HFF-Myc (cell line): ENCODE measurements around the gene DGKQ.

Source experiments
- DNase-seq: peaks from one replicate; pipeline ENCODE4 v3.0.0-alpha.2; 2011; ENCODE audit warnings: low read depth; ENCODE audit errors: extremely low read depth
- H3K4me3 ChIP-seq: replicated peaks from 2 replicates; pipeline ENCODE4 v1.5.1; 2011; ENCODE audit warnings: low read depth, mild to moderate bottlenecking, control low read depth, low read length
- TF ChIP-seq, protein P1 (sequence below): IDR thresholded peaks from 2 replicates; pipeline ENCODE4 v1.5.1; 2012; ENCODE audit warnings: mild to moderate bottlenecking, low read depth, low read length, control low read depth; ENCODE audit errors: missing control alignments

DGKQ gene

DNA sequence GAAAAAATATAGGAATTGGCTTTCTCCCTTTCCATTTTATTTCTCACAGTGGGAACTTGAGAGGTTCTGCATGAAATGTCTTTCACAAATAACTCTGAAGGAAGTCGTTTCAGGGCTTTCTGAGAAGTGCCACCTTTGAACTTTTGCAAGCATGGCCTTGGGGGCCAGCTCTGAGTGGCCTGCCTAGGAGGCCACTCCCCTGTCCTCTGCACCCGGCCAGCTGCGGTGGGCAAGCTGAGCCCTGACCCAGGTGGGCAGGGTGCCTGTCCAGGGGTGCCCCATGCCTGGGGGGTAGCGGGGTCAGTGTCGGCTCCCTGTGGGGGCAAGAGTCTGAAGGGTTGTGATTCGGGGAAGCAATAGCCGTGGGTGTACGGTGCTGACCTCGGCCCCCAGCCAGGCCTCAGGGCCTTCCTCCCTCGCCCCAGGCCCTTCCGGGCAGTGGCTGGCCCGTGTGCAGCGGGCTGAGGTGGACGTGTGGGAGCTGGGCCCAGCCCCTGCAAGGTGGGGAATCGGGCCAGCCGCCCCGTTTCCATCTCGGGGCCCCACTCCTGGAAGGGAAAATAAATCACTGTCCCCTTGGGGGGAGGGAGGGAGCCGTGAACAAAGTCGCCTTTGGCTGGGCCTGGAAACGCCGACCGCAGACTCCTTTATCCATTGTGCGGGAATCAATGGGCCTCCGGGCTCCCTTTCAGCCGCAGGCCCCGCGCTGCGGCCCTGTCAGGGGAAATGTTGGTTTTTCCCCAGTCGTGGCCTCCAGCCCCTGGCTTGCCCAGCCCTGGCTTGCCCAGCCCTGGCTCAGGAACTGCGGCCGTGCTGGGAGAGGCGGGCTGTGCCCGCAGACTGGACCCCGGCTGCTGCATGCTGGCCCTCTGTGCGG, 41.2 kb upstream of the DGKQ start:
- DNase-seq = no peak
- TF ChIP-seq, protein P1, sequence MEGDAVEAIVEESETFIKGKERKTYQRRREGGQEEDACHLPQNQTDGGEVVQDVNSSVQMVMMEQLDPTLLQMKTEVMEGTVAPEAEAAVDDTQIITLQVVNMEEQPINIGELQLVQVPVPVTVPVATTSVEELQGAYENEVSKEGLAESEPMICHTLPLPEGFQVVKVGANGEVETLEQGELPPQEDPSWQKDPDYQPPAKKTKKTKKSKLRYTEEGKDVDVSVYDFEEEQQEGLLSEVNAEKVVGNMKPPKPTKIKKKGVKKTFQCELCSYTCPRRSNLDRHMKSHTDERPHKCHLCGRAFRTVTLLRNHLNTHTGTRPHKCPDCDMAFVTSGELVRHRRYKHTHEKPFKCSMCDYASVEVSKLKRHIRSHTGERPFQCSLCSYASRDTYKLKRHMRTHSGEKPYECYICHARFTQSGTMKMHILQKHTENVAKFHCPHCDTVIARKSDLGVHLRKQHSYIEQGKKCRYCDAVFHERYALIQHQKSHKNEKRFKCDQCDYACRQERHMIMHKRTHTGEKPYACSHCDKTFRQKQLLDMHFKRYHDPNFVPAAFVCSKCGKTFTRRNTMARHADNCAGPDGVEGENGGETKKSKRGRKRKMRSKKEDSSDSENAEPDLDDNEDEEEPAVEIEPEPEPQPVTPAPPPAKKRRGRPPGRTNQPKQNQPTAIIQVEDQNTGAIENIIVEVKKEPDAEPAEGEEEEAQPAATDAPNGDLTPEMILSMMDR = no peak
- no peak overlapping the region for H3K4me3 ChIP-seq

DNA sequence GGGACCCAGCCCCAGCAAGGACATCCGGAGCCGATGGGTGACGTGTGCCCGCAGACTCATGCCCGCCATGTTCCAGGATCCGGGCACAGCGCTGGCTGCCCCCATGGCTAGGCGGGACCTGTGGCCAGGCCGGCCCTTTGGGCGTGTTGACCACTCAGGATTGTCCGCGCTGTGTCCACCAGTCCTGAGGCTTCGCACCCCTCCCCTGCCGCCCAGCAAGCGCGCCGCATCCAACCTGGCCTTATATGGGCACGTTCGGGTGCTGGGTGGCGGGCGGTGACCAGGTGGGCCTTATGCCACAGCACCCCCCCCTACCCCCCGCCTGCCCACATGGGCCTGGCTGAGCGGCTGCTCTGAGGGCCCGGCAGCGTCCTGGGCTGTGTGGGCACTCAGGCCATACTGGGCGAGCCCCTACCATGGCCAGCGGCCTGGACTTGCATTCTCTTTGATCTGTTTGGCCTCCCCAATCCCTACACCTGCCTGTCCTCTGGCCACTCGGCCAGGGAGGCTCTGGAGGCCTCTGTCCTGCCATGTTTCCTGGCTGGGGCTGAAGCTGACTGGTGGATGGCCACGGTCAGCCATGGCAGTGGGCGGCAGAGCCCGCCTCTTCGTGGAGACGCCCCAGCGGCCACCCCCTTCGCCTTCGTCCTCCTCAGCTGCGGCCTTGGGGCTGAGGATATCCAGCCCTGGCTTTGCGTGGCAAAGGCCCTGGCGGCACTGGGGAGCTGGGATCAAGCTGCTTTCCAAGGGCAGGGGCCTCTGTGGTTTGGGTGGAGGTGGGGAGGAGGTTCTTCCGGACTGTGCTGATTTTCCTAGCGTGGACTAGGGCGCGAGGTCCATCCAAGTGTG, 40.1 kb upstream of the DGKQ start:
- TF ChIP-seq, protein P1 = no peak
- no peak for DNase-seq
- no peak overlapping the region for H3K4me3 ChIP-seq

DNA sequence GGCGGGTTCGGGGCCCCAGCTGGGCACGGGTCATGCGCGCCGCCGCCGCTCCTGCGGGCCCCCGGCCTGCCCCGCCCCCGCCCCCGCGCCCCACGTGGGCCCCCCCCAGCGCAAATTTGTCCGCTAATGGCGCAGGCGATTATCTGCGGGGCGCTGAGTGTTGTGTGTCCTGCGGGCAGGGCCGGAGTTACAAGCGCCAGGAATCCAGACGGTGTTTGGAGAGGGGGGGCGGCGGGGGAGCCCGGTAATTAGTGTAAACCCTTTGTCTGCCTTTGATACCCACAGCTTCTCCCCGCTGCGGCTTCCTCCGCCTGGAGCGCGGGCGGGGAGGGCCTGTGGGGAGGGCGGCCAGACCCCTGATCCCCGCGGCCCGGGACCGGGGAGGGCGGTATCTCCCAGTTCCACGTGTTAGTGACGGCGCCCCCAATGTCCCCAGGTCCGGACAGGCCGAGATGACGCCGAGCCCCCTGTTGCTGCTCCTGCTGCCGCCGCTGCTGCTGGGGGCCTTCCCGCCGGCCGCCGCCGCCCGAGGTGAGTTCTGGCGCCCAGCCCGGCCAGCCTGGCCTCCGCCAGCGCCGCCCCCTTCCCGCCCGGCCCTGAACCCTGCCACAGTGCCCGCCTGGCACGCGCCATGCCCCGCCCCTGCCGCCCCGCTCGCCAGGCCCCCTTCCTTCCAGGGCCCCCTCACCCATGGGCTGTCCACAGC, 38.8 kb upstream of the DGKQ start:
- peak overlapping the region; percentile 60 for H3K4me3 ChIP-seq
- DNase-seq = no peak
- TF ChIP-seq, protein P1 = no peak

DNA sequence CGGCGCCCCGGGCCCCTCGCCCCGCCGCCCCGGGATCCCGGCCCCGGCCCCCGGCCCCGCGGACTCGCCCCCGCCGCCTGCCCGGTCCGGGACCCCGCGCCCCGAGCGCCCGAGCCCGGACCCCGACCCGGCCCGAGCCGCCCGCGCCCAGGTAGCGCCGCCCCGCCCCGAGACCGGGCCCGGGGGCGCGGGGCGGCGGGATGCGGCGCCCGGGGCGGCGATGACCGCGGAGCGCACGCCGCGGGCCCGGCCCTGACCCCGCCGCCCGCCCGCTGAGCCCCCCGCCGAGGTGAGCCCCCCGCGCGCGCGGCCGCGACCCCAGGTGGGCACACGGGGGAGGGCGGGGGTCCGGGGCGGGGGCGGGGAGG, 38.3 kb upstream of the DGKQ start:
- TF ChIP-seq, protein P1 = no peak
- H3K4me3 ChIP-seq = no peak overlapping the region; the same call in 1 of the 2 replicates
- no peak for DNase-seq

DNA sequence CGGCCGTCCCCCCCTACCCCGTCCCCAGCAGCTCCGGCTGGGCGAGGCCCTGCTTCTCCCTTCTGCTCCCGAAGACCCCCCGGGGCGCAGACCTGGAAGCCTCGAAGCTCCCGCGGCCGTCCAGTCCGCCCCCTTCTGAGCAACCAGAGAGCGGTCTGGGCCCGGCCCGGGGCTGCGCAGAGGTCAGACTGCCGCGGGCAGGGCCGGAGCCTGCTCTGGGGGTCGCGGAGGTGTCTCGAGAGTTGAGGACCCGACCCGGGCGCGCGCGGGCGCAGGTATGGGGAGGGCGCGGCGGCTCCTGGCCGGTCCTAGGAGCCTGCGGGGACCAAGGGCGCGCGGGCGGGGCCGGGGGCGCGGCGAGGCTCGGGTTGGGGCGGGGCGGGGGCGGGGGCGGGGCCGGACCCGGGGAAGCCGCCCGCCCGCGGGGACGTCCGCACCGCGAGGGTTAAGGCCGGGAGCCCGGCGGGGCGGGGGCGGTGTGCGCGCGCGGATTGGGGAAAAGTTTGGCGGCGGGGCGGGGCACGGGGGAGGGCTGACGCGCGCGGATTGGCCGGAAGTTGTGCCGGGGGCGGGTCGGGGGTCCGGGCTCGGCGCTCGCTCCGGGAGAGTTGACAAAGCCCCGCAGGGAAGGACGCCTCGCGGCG, 37.8 kb upstream of the DGKQ start, which contains the start of gene FGFRL1:
FGFRL1 (plus strand) TSS at position 605 of the 644 bp plus-strand sequence. CDS start 860 bp downstream, outside the sequence.
- H3K4me3 ChIP-seq = peak within 1 kb of the TSS; percentile 60
- TF ChIP-seq, protein P1 = no peak
- DNase-seq = peak; percentile 36
